Dendritic cell treated with granulocyte-macrophage colony-stimulating factor and Interleukin-4, amounts not matched to agents 40 ng/mL and 50 ng/mL, for 4 days (primary cell): ENCODE data around the gene WDFY1.
A peak's percentile ranks its signal among the peaks of the same experiment; 100 is the strongest.
"Not testable (repeated sequence)": the region's sequence is repeated elsewhere in the genome, so short reads cannot be mapped to it uniquely, and the experiment has no call there.

ENCODE experiments used
- H3K27ac Mint-ChIP-seq: one replicate; pipeline ENCODE4 v1.8.0; 2022; ENCODE audit warnings: mild to moderate bottlenecking, mixed read lengths
- H3K27me3 Mint-ChIP-seq: one replicate; pipeline ENCODE4 v1.8.0; 2022; ENCODE audit warnings: mild to moderate bottlenecking, mixed read lengths
- H3K36me3 Mint-ChIP-seq: one replicate; pipeline ENCODE4 v1.8.0; 2022; ENCODE audit warnings: low read depth, mixed read lengths
- H3K4me1 Mint-ChIP-seq: one replicate; pipeline ENCODE4 v1.8.0; 2022; ENCODE audit warnings: low read depth, mixed read lengths
- H3K4me3 Mint-ChIP-seq: one replicate; pipeline ENCODE4 v1.8.0; 2022; ENCODE audit warnings: mild to moderate bottlenecking, moderate library complexity, mixed read lengths
- H3K9me3 Mint-ChIP-seq: one replicate; pipeline ENCODE4 v1.8.0; 2022; ENCODE audit warnings: mixed read lengths
- intact Hi-C: fragments of 100-400 bp; cut with micrococcal nuclease; formaldehyde crosslinking; loops from one replicate; pipeline ENCODE4 v1.15.0; 2022

The WDFY1 gene

GRCh38 chr2:223949241-223949840 is 4.2 kb upstream of the WDFY1 start:
- Mint-ChIP-seq H3K27me3 (no peaks in the 10 kb centered on the region), H3K36me3 (peaks cover 10% of the 10 kb centered on the region), H3K4me3 (no peak overlapping the region), H3K4me1 (peaks cover 5% of the 10 kb centered on the region), H3K27ac (no peak overlapping the region), H3K9me3 (no peaks in the 10 kb centered on the region)
- intact Hi-C loops = no loop called here

- no peak overlapping the region for H3K4me3 Mint-ChIP-seq
- H3K36me3 Mint-ChIP-seq = peaks cover 22% of the 10 kb centered on the region
- no peaks in the 10 kb centered on the region for H3K27me3 Mint-ChIP-seq
- no peaks in the 10 kb centered on the region for H3K9me3 Mint-ChIP-seq
- H3K4me1 Mint-ChIP-seq = peaks cover 14% of the 10 kb centered on the region
- H3K27ac Mint-ChIP-seq = no peak overlapping the region
- intact Hi-C loops = no loop called here
Observed at GRCh38 chr2:223947711-223948205, 2.6 kb upstream of the WDFY1 start.

DNA sequence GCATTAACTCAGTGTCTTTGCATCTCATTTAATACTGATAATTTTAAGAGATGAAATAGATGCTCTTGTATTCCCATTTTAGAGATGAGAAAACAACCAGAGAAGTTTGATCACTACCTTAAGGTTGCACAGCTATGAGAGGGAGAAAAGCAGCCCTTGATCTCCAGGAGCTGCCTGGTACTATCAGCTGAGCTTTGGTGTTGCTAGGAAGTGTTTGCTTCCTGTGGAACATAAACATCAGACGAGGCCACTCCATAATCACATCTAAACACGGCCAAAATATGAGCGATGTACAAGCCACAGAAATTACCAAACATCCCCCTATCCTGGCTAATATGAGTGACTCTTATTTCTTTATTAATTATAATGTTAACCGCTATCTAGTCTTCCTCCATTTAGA is 620 bp upstream of the WDFY1 start:
- Mint-ChIP-seq H3K36me3 (peaks cover 33% of the 10 kb centered on the region), H3K27me3 (no peaks in the 10 kb centered on the region), H3K4me3 (no peak overlapping the region), H3K27ac (no peak overlapping the region), H3K4me1 (peaks cover 21% of the 10 kb centered on the region), H3K9me3 (no peaks in the 10 kb centered on the region)
- intact Hi-C loops = loop anchor here (1.0 kb wide), 1 partner anchor 12 kb away; the partner anchor contains the start of gene MRPL44

DNA sequence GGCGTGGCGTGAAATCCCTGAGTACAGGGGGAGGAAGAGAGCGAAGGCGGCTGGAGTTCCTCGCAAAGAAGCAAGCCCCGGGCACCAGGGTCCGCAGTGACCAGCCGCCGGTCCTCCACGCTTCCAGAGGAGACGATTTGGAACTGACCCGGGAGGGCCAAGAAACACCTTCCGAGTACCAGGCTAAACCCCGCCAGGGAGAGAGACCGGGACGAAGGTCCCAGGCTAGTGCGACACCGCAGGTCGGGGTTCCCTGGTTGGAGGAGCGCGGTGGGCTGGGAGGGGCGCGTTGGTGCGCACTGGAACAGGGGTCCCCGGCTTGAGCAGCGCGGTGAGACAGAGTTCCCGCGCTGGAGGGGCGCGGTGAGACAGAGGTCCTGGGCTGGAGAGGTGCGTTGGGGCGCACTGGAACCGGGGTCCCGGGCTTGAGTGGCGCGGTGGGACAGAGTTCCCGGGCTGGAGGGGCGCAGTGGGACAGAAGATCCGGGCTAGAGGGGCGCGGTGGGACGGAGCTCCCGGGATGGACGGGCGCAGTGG is 901 bp downstream of the WDFY1 start:
- Mint-ChIP-seq H3K27ac (peak overlapping the region; percentile 99), H3K36me3 (peaks cover 46% of the 10 kb centered on the region), H3K4me1 (peaks cover 19% of the 10 kb centered on the region), H3K27me3 (no peaks in the 10 kb centered on the region), H3K4me3 (peak overlapping the region; percentile 99), H3K9me3 (peaks cover 7% of the 10 kb centered on the region)
- intact Hi-C loops = no loop called here

DNA sequence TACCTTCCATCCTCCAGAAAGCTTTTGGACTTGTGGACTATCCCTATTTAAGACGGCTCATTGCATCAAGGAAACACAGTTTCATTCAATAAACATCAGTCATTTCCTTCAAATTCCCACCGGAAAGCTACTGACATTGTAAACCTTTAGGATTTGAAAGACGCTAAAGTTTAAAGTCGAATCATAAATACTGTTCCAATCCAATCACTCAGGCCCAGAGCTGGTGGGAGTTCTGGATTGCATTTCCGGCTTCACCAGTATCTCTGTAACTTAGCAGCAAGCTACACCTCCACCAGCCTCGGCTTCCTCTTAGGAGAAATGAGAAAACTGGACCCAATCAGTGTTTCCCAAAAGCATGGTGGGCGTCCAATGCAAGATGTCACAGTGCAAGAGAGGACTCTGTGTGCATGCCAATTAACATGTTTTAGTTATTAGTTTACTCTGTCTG is 1.6 kb downstream of the WDFY1 start:
- intact Hi-C loops = no loop called here
- peaks cover 10% of the 10 kb centered on the region for H3K9me3 Mint-ChIP-seq
- H3K27me3 Mint-ChIP-seq = no peaks in the 10 kb centered on the region
- H3K4me3 Mint-ChIP-seq = peak overlapping the region; percentile 99
- peaks cover 19% of the 10 kb centered on the region for H3K4me1 Mint-ChIP-seq
- peak overlapping the region; percentile 99 for H3K27ac Mint-ChIP-seq
- H3K36me3 Mint-ChIP-seq = peaks cover 50% of the 10 kb centered on the region

DNA sequence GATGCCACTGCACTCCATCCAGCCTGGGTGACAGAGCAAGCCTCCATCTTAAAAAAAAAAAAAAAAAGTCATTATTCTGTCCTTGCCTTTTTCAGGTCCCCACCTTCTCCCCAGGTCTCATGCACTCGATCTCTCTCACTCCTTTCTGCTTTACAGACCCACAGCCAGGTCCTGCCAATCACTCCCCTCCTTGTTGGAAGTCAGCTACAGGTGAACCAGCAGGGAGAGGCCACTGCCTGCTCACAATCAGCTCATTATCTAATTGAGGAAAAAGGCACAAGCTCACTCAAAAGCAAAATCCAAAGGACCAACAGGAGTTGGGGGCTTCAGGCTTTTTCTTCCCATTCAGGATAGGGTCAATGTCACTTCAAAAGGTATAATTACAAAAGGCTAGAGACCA is 2.0 kb downstream of the WDFY1 start:
- H3K9me3 Mint-ChIP-seq = peaks cover 10% of the 10 kb centered on the region
- peak overlapping the region; percentile 99 for H3K4me3 Mint-ChIP-seq
- intact Hi-C loops = no loop called here
- H3K36me3 Mint-ChIP-seq = peaks cover 50% of the 10 kb centered on the region
- no peaks in the 10 kb centered on the region for H3K27me3 Mint-ChIP-seq
- peaks cover 19% of the 10 kb centered on the region for H3K4me1 Mint-ChIP-seq
- H3K27ac Mint-ChIP-seq = peak overlapping the region; percentile 99

DNA sequence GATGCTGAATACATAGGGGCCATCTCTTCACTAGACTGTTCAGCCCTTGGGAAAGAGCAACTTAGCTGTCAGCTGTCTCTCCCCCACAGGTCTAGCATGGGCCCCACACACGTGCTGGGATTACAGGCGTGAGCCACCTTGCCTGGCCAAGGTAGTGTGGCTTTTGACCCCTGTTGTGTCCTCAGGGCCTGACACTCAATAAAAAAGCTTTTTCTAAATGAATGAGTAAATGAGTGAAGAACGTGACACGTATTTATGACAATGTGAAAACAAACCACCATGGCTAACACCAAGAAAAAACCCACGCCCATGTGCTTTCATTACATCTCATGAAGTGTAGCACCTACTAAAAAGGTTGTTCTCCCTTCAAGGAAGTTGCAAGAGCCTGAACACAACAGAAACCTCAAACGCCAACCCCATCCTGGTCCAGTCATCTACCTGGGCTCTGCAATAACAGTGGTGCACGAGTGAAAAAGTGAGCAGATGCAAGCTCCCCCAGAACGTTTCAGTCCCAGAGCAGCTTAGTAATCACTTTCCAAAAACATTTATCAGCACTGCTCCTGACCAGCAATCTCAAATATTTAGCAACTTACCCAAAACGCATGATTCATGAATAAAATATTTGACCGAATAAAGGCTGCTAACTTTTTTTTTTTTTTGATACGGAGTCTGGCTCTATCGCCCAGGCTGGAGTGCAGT is 3.4 kb downstream of the WDFY1 start:
- Mint-ChIP-seq H3K9me3 (peaks cover 10% of the 10 kb centered on the region), H3K27me3 (no peaks in the 10 kb centered on the region), H3K27ac (no peak overlapping the region), H3K4me1 (peaks cover 28% of the 10 kb centered on the region), H3K36me3 (peaks cover 50% of the 10 kb centered on the region), H3K4me3 (no peak overlapping the region)
- intact Hi-C loops = no loop called here

DNA sequence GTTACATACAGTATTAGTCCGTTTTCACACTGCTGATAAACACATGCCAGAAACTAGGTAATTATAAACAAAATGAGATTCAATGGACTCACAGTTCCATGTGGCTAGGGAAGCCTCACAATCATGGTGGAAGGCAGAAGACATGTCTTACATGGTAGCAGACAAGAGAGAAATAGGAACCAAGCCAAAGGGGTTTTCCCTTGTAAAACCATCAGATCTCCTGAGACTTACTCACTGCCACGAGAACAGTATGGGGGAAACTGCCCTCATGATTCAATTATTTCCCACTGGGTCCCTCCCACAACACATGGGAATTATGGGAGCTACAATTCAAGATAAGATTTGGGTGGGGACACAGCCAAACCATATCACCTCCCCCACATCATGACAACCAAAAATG is 5.7 kb downstream of the WDFY1 start:
- Mint-ChIP-seq H3K4me1 (peaks cover 51% of the 10 kb centered on the region), H3K36me3 (peaks cover 41% of the 10 kb centered on the region), H3K27ac (peak overlapping the region; percentile 43), H3K9me3 (peaks cover 10% of the 10 kb centered on the region)
- H3K4me3 Mint-ChIP-seq, intact Hi-C loops, H3K27me3 Mint-ChIP-seq: not testable (repeated sequence)

- no peaks in the 10 kb centered on the region for H3K27me3 Mint-ChIP-seq
- peaks cover 10% of the 10 kb centered on the region for H3K9me3 Mint-ChIP-seq
- intact Hi-C loops = no loop called here
- H3K4me1 Mint-ChIP-seq = peaks cover 56% of the 10 kb centered on the region
- peaks cover 28% of the 10 kb centered on the region for H3K36me3 Mint-ChIP-seq
- H3K4me3 Mint-ChIP-seq = no peak overlapping the region
- H3K27ac Mint-ChIP-seq = no peak overlapping the region
Observed at GRCh38 chr2:223937535-223937934, 7.6 kb downstream of the WDFY1 start.

DNA sequence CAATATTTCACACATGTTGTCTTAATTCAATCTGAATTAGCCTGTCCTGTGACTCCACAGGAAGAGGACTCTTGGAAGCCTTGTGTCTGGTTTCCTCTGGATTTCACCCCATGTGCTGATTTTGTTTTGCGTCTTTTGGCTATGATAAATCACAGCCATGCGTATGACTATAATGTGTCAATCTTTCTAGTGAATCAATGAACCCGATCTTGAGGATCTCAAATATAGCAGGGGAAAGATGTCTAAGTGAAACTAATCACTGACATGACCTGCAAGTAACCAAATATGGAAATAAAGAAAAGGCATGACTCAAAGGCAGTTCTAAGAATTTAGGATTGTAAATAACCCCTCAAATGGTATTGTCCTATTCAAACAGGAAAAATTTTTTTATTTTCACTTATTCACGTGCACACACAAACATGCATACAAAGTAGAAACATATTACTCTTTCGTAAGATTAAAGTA is 8.2 kb downstream of the WDFY1 start:
- intact Hi-C loops = no loop called here
- Mint-ChIP-seq H3K36me3 (peaks cover 25% of the 10 kb centered on the region), H3K27me3 (no peaks in the 10 kb centered on the region), H3K9me3 (peaks cover 10% of the 10 kb centered on the region), H3K4me1 (peaks cover 53% of the 10 kb centered on the region), H3K4me3 (no peak overlapping the region), H3K27ac (no peak overlapping the region)

GRCh38 chr2:223935459-223936125 is 9.5 kb downstream of the WDFY1 start:
- H3K9me3 Mint-ChIP-seq = peaks cover 10% of the 10 kb centered on the region
- H3K4me1 Mint-ChIP-seq = peaks cover 47% of the 10 kb centered on the region
- peaks cover 16% of the 10 kb centered on the region for H3K36me3 Mint-ChIP-seq
- H3K27ac Mint-ChIP-seq = peak overlapping the region; percentile 6
- no peaks in the 10 kb centered on the region for H3K27me3 Mint-ChIP-seq
- H3K4me3 Mint-ChIP-seq = no peak overlapping the region
- intact Hi-C loops = no loop called here

- Mint-ChIP-seq H3K4me1 (peaks cover 54% of the 10 kb centered on the region), H3K27me3 (no peaks in the 10 kb centered on the region), H3K27ac (no peak overlapping the region), H3K36me3 (peaks cover 10% of the 10 kb centered on the region), H3K4me3 (no peak overlapping the region), H3K9me3 (peaks cover 10% of the 10 kb centered on the region)
- intact Hi-C loops = no loop called here
Observed at GRCh38 chr2:223934870-223935269, 10.3 kb downstream of the WDFY1 start.

DNA sequence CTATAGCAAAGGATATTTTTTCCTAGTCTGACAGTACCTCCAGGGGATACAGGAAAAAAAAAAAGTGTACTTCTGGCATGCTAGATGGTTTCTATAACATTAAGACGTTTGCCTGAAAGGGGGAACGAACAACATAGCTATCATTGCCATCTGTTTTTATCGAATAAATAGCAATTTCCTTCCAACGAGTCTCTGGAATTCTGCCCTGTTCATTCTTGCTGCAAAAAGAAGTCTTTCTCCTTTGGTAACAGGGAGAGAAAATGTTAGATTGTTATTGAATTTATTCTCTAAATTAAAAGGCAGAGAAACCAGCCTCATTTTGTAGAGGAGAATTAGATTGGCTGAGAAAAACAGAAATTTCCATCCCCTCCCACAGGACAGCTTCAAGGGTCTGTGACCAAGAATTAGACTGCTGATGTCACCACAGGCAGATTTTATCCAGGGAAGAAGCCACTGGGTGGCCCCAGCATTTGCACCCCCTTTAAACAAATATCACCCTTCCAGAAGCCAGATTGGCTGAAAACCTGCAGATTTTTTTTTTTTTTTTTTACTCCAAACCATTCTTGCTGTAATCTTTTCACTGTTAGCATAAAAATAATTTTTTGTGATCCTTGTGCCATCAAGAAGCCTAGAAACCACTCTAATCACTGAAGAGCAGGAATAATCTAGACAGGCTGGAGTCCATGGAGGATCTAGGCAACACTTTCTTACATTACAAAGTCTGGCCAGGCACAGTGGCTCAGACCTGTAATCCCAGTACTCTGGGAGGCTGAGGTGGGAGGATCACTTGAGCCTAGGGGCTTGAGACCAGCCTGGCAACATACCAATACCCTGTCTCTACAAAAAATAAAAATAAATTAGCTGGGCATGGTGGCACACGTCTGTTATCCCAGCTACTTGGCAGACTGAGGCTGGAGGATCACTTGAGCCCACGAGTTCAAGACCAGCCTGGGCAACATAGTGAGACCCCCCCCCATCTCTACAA is 12.0 kb downstream of the WDFY1 start:
- Mint-ChIP-seq H3K36me3 (no peaks in the 10 kb centered on the region), H3K27me3 (no peaks in the 10 kb centered on the region), H3K4me1 (peaks cover 71% of the 10 kb centered on the region), H3K4me3 (no peak overlapping the region), H3K27ac (no peak overlapping the region), H3K9me3 (no peaks in the 10 kb centered on the region)
- intact Hi-C loops = no loop called here
